ENCODE measurements around the gene ZNF333. TPM values are rescaled to one million over a fixed set of nuclear protein-coding genes. Genes with fewer than 3 reads are reported as not detected.
"Not testable (repeated sequence)": the region's sequence is repeated elsewhere in the genome, so short reads cannot be mapped to it uniquely, and the experiment has no call there.

Gene ZNF333
- total RNA-seq, 4 donors from 2014 or later: 22.8 to 50.1 (median 26.0) TPM

DNA sequence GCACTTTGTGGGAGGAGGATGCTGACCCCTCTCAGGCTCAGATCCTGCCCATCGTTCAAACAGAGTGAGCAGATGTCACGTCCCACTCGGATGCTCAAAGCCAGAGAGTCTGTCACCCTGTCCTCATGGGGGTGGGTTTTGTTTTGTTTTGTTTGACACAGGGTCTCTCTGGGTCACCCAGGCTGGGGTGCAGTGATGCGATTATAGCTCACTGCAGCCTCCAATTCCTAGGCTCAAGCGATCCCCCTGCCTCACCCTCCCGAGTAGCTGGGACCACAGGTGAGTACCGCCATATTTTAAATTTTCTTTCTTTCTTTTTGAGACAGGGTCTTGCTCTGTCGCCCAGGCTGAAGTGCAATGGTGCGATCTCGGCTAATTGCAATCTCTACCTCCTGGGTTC is 84.5 kb downstream of the ZNF333 start:
- intact Hi-C loops (cut with DNase I): no loop called here
- TF ChIP-seq POLR2A (IDR thresholded peaks at IDR 0.05): no peak
- Histone ChIP-seq H3K36me3 (no peaks in the 10 kb centered on the region), H3K4me1 (no peaks in the 10 kb centered on the region), H3K27ac (no peak overlapping the region), H3K4me3 (replicated peaks in 1 of 3) (no peak overlapping the region), H3K27me3 (peaks cover 3% of the 10 kb centered on the region), H3K9me3 (no peaks in the 10 kb centered on the region)
- WGBS, 2 donors: 63 to 78% methylated on average over 8 to 10 of the region's 10 CpGs
- DNase-seq: no peak

DNA sequence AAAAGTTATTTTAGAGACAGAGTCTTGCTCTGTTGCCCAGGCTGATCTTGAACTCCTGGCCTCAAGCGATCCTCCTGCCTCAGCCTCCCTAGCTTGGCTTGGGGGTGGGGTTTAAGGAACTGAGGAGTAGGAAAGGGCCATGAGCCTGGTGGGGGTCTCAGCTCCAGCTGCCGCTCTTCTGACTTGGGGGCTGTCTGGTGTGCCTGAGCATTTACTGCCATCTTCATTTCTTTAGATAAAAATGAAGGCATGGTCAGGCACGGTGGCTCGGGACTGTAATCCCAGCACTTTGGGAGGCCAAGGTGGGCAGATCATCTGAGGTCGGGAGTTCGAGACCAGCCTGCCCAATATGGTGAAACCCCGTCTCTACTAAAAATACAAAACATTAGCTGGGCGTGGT is 85.5 kb downstream of the ZNF333 start:
- H3K36me3 ChIP-seq; H3K9me3 ChIP-seq; DNase-seq; intact Hi-C loops (cut with DNase I); H3K27ac ChIP-seq; H3K4me1 ChIP-seq; H3K4me3 ChIP-seq (replicated peaks in 1 of 3); H3K27me3 ChIP-seq: not testable (repeated sequence)
- 81% methylated on average over 8 of the region's 8 CpGs for WGBS, 2 donors

- intact Hi-C loops (cut with DNase I): no loop called here
- H3K9me3 ChIP-seq: no peaks in the 10 kb centered on the region
- no peak for TF ChIP-seq POLR2A (IDR thresholded peaks at IDR 0.05)
- no peak for TF ChIP-seq CTCF (IDR thresholded peaks at IDR 0.05)
- 3 to 9% methylated on average over 11 to 21 of the region's 22 CpGs for WGBS, 2 donors
- no peak for DNase-seq
- H3K27me3 ChIP-seq: peaks cover 3% of the 10 kb centered on the region
- no peak overlapping the region for H3K4me3 ChIP-seq (replicated peaks in 1 of 3)
- no peak overlapping the region for H3K27ac ChIP-seq
- H3K36me3 ChIP-seq: no peaks in the 10 kb centered on the region
- H3K4me1 ChIP-seq: no peaks in the 10 kb centered on the region
These were observed 86.2 kb downstream of the ZNF333 start for GRCh38 chr19:14775869-14776586.

GRCh38 chr19:14777645-14778044 is 87.8 kb downstream of the ZNF333 start:
- DNase-seq; H3K4me3 ChIP-seq (replicated peaks in 1 of 3); H3K4me1 ChIP-seq; H3K27me3 ChIP-seq; intact Hi-C loops (cut with DNase I); H3K9me3 ChIP-seq; H3K27ac ChIP-seq; H3K36me3 ChIP-seq: not testable (repeated sequence)
- 93 to 97% methylated on average over 4 of the region's 4 CpGs for WGBS, 2 donors

GRCh38 chr19:14778110-14778845 is 88.4 kb downstream of the ZNF333 start, which contains the start of gene ADGRE2:
Gene ADGRE2, minus strand, starts transcription at chr19:14778560. Its CDS starts 1,804 bp downstream, at chr19:14776756.
- H3K27me3 ChIP-seq; H3K27ac ChIP-seq; H3K4me3 ChIP-seq (replicated peaks in 1 of 3); DNase-seq; H3K9me3 ChIP-seq; H3K4me1 ChIP-seq; intact Hi-C loops (cut with DNase I); H3K36me3 ChIP-seq: not testable (repeated sequence)
- WGBS, 2 donors: 72 to 78% methylated on average over 12 of the region's 12 CpGs

DNA sequence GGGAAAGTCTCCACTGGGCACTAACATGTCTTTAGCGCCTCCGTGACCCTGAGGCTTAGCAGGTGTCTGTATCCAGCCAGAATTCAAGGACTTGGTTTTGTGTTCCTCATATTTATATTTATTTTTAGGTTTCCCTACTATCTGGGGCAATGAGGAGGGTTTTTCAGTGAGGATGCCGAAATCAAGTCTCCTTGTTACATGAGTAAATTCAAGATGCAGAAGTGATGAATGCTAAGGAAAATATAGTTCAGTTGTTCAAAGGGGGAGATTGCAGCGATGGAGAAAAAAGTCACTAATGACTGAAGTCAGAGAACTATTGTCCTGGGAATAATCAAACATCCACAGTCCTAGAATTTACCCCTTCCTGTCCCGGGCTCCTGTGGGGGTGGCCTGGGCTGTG is 89.3 kb downstream of the ZNF333 start:
- H3K27me3 ChIP-seq: peaks cover 3% of the 10 kb centered on the region
- no peaks in the 10 kb centered on the region for H3K4me1 ChIP-seq
- intact Hi-C loops (cut with DNase I): no loop called here
- H3K36me3 ChIP-seq: no peaks in the 10 kb centered on the region
- DNase-seq: no peak
- no peak overlapping the region for H3K4me3 ChIP-seq (replicated peaks in 1 of 3)
- TF ChIP-seq CTCF (IDR thresholded peaks at IDR 0.05) (no peak), POLR2A (IDR thresholded peaks at IDR 0.05) (no peak)
- WGBS, 2 donors: 49 to 54% methylated on average over 5 of the region's 5 CpGs
- H3K9me3 ChIP-seq: no peaks in the 10 kb centered on the region
- no peak overlapping the region for H3K27ac ChIP-seq

GRCh38 chr19:14780622-14781225 is 90.9 kb downstream of the ZNF333 start:
- WGBS, 2 donors: 68 to 75% methylated on average over 14 of the region's 14 CpGs
- H3K27ac ChIP-seq; H3K27me3 ChIP-seq; DNase-seq; H3K9me3 ChIP-seq; H3K4me1 ChIP-seq; H3K36me3 ChIP-seq; intact Hi-C loops (cut with DNase I); H3K4me3 ChIP-seq (replicated peaks in 1 of 3): not testable (repeated sequence)

- H3K4me1 ChIP-seq; H3K4me3 ChIP-seq (replicated peaks in 1 of 3); intact Hi-C loops (cut with DNase I); DNase-seq; H3K27ac ChIP-seq; H3K27me3 ChIP-seq; H3K36me3 ChIP-seq; H3K9me3 ChIP-seq: not testable (repeated sequence)
- WGBS, 2 donors: 87 to 90% methylated on average over 17 of the region's 17 CpGs
These were observed 92.1 kb downstream of the ZNF333 start for GRCh38 chr19:14781713-14782536.
